PC-3 (cell line): ENCODE results near the gene CLOCK.

Source experiments
- CTCF ChIP-seq: fragments of 300-600 bp; sonication (generic); conservative IDR thresholded peaks from 2 replicates; pipeline ENCODE4 v1.5.1; 2017; ENCODE audit warnings: antibody characterized with exemption, low read depth, mild to moderate bottlenecking, low read length
- EZH2 ChIP-seq: fragments of 300-600 bp; sonication (generic); IDR thresholded peaks from one replicate; pipeline ENCODE4 v1.6.1; 2017; ENCODE audit warnings: antibody characterized with exemption, mild to moderate bottlenecking, low read length; ENCODE audit not compliant: unreplicated experiment

GRCh38 chr4:55545641-55546505, 836 bp downstream of the CLOCK start:
- no peak for TF ChIP-seq CTCF
- no peak for TF ChIP-seq EZH2
